ENCODE measurements around the gene SLC4A2.

SLC4A2 gene

GRCh38 chr7:151064454-151064853 lies 5.1 kb downstream of the SLC4A2 start:
- DNase-seq = no peak

- no peak for DNase-seq
These were observed 5.6 kb downstream of the SLC4A2 start for GRCh38 chr7:151064993-151065392.

- DNase-seq = no peak
These were observed 6.1 kb downstream of the SLC4A2 start for GRCh38 chr7:151065516-151065915.

GRCh38 chr7:151066273-151066974 lies 7.0 kb downstream of the SLC4A2 start:
- DNase-seq = no peak

- no peak for DNase-seq
These were observed 8.8 kb downstream of the SLC4A2 start for GRCh38 chr7:151068069-151068773.

- no peak for DNase-seq
These were observed 10.6 kb downstream of the SLC4A2 start for GRCh38 chr7:151069841-151070573.

GRCh38 chr7:151070574-151070960 lies 11.2 kb downstream of the SLC4A2 start:
- no peak for DNase-seq

- DNase-seq = no peak
These were observed 11.9 kb downstream of the SLC4A2 start for GRCh38 chr7:151071032-151071866.

- no peak for DNase-seq
These were observed 14.6 kb downstream of the SLC4A2 start for GRCh38 chr7:151073990-151074389.

- no peak for DNase-seq
These were observed 15.7 kb downstream of the SLC4A2 start for GRCh38 chr7:151074817-151075661.

GRCh38 chr7:151075662-151075971 lies 16.2 kb downstream of the SLC4A2 start:
- no peak for DNase-seq

- DNase-seq = no peak
These were observed 16.6 kb downstream of the SLC4A2 start for GRCh38 chr7:151075978-151076426.

- no peak for DNase-seq
These were observed 17.7 kb downstream of the SLC4A2 start for GRCh38 chr7:151076863-151077704.

GRCh38 chr7:151077705-151078232 lies 18.4 kb downstream of the SLC4A2 start:
- no peak for DNase-seq

GRCh38 chr7:151078233-151079040 lies 19.0 kb downstream of the SLC4A2 start:
- peak; percentile 80 for DNase-seq

GRCh38 chr7:151079199-151079910 lies 20.0 kb downstream of the SLC4A2 start:
- DNase-seq = no peak

GRCh38 chr7:151080067-151080521 lies 20.7 kb downstream of the SLC4A2 start:
- no peak for DNase-seq

GRCh38 chr7:151080522-151081169 lies 21.3 kb downstream of the SLC4A2 start, which contains the start of gene FASTK:
FASTK (minus strand) TSS chr7:151080809; CDS start chr7:151080766, 43 bp downstream.
- peak; percentile 93 for DNase-seq
